ENCODE results near the gene SRXN1. TPM values are rescaled to one million over a fixed set of nuclear protein-coding genes. Genes with fewer than 3 reads are reported as not detected.

SRXN1 gene
- total RNA-seq, 1 experiment from 2014 or later: 158 TPM

- no peak for DNase-seq (ENCODE audit: low spot score)
These were observed 45.5 kb downstream of the SRXN1 start for GRCh38 chr20:607476-607875.

GRCh38 chr20:605237-605636 lies 47.8 kb downstream of the SRXN1 start:
- DNase-seq (ENCODE audit: low spot score): no peak

GRCh38 chr20:603116-603640 lies 49.8 kb downstream of the SRXN1 start:
- no peak for DNase-seq (ENCODE audit: low spot score)

- no peak for DNase-seq (ENCODE audit: low spot score)
These were observed 50.7 kb downstream of the SRXN1 start for GRCh38 chr20:602111-602970.

GRCh38 chr20:600736-601135 lies 52.3 kb downstream of the SRXN1 start:
- DNase-seq (ENCODE audit: low spot score): no peak

- no peak for DNase-seq (ENCODE audit: low spot score)
These were observed 52.9 kb downstream of the SRXN1 start for GRCh38 chr20:600141-600540.

GRCh38 chr20:598133-598850 lies 54.7 kb downstream of the SRXN1 start:
- DNase-seq (ENCODE audit: low spot score): no peak

- DNase-seq (ENCODE audit: low spot score): no peak
These were observed 55.4 kb downstream of the SRXN1 start for GRCh38 chr20:597560-597959.

Other genes with a start within 250 kb of the SRXN1 start
- gene RBCK1, start 244.9 kb downstream of the SRXN1 start, total RNA-seq (2014; rRNA removed; shearing (Covaris generic)): 101 and 129 TPM in 2 replicates
- gene TBC1D20, start 190.7 kb downstream of the SRXN1 start, total RNA-seq (2014; rRNA removed; shearing (Covaris generic)): 29.6 and 29.7 TPM in 2 replicates
- gene CSNK2A1, start 109.4 kb downstream of the SRXN1 start, total RNA-seq (2014; rRNA removed; shearing (Covaris generic)): 195 and 258 TPM in 2 replicates
- not detected in 2 replicates for gene TCF15, start 42.9 kb downstream of the SRXN1 start, total RNA-seq (2014; rRNA removed; shearing (Covaris generic))
- gene SCRT2, start 22.6 kb upstream of the SRXN1 start, total RNA-seq (2014; rRNA removed; shearing (Covaris generic)): not detected in 2 replicates
- gene SLC52A3, start 115.3 kb upstream of the SRXN1 start, total RNA-seq (2014; rRNA removed; shearing (Covaris generic)): 0.03 and 0.22 TPM in 2 replicates
- gene FAM110A, start 180.5 kb upstream of the SRXN1 start, total RNA-seq (2014; rRNA removed; shearing (Covaris generic)): 11.7 and 15.0 TPM in 2 replicates